HAP-1 (cell line): ENCODE data around the gene KPNB1.

ENCODE experiments used
- DNase-seq, 2 experiments: peaks; one replicate each; pipeline ENCODE4 v3.0.0-alpha.2; 2016 to 2020; ENCODE audit warnings: low spot score in 2 of 2
- H3K27me3 ChIP-seq: fragments of 250-450 bp; sonication (Bioruptor Pico); 2 replicates; pipeline ENCODE4 v1.5.1; 2020; ENCODE audit warnings: low read depth, mild to moderate bottlenecking, moderate library complexity
- H3K36me3 ChIP-seq: fragments of 250-450 bp; sonication (Bioruptor Pico); replicated peaks from 2 replicates; pipeline ENCODE4 v1.5.1; 2020; ENCODE audit warnings: mild to moderate bottlenecking
- H3K4me1 ChIP-seq: fragments of 250-450 bp; sonication (Bioruptor Pico); 2 replicates; pipeline ENCODE4 v1.5.1; 2020; ENCODE audit warnings: mild to moderate bottlenecking
- H3K4me3 ChIP-seq: fragments of 250-450 bp; sonication (Bioruptor Pico); 2 replicates; pipeline ENCODE4 v1.5.1; 2020; ENCODE audit warnings: mild to moderate bottlenecking, moderate library complexity
- H3K9me3 ChIP-seq: fragments of 250-450 bp; sonication (Bioruptor Pico); 2 replicates; pipeline ENCODE4 v1.5.1; 2020; ENCODE audit warnings: mild to moderate bottlenecking, moderate library complexity
- in situ Hi-C: fragments of 300-500 bp; cut with MboI; formaldehyde crosslinking; loops from 3 replicates; pipeline ENCODE4 v1.14.3; 2020; ENCODE audit warnings: low sequenced_read_pairs, inconsistent platforms, mixed read lengths

KPNB1 gene

DNA sequence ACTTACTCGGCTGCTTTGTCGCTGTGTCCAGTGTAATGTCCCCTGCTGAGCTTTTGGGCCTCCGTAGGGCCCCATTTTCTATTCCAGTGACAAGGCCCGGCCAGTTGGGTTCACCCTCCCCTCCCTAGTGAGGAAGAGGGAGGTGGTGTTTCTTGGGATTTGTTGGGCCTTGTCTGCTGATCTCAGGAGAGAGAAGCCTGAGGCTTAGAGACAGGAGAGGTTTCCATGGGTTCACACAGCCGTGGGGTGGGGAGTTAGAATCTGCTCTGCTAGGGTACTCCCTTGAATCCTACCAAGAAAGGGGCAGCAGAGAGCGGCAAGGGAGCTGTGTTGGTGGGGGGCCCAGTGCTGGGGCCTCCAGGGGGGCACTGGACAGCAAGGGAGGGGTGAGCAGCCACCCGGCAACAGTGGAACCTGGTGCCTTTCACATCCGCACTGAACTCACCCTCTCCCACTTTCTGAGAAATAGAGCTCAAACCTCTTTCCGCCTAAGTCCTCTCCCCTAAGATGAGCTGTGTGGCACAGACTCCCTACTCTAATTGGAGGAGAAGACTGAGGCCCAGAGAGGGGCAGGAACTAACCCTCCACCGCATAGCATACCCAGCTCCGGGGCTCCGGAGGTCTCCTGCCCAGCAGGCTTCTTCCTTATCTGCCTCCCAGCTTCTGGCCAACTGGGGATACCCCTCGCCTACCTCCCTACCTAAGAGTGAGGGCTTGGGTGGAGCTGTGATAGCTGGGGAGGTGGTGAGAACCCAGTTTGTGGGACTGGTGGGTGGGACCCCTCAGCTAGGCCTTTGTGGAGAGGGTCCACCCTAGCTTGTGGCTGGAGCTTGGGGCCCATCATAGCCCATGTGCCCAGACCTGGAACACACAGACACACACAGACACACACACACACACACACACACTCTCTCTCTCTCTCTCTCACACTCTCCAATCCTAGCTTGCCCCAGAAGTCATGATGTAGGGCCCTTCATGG, 51.0 kb downstream of the KPNB1 start:
- H3K27me3 ChIP-seq: no peaks in the 10 kb centered on the region
- no peaks in the 10 kb centered on the region for H3K9me3 ChIP-seq
- H3K4me1 ChIP-seq: no peaks in the 10 kb centered on the region
- in situ Hi-C loops: no loop called here
- H3K4me3 ChIP-seq: no peak overlapping the region
- no peak for DNase-seq
- H3K36me3 ChIP-seq: peaks cover 14% of the 10 kb centered on the region

DNA sequence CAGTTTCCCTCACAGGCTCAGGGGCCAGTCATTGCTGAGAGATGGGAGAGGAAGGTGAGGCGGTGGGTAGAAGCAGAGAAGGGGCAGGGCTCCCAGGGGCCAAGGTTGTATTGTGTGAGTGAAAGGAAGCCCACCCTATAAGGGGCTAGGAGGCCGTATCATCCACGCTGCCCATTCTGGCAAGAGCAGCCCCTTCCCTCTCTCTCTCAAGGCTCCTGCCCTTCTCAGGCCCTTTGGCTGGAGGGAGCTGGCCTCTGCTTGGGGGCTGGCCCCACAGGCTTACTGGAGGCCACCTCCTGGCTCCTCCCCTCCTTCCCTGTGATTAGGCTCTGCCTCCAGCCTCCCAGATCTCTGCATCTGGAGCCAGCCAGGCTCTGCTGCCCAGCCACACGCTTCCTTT, 51.9 kb downstream of the KPNB1 start:
- Histone ChIP-seq H3K4me1 (no peaks in the 10 kb centered on the region), H3K9me3 (no peaks in the 10 kb centered on the region), H3K36me3 (peaks cover 14% of the 10 kb centered on the region), H3K27me3 (no peaks in the 10 kb centered on the region), H3K4me3 (no peak overlapping the region)
- no peak for DNase-seq
- in situ Hi-C loops: no loop called here

DNA sequence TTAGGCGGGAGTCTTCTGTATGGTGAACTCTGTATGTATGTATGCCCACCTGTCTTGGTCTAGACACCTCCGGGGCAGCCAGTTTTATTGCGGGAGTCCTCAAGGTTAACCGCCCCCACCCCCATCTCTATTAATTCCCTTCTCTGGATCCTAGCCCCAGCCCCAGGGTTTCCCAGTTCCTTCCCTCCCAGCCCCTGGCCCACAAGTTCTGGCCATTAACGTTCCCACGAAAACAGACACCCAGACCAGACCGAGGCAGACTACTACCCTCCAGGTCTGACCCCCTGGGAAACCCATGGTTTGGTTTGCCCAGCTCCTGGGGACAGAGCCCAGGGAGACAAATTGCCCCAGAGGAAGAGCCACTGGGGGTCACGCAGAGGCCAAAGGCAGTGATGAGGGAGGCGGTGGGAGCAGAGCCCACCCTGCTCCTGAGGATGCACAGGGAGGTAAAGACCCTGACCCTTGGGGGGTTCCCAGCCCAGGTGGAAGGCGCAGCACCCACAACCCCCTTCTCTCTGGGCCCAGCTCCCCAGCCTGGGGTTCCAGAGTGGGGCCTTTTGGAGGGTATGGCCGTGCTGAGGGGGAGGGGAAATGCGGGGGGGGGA, 52.8 kb downstream of the KPNB1 start:
- in situ Hi-C loops: no loop called here
- no peaks in the 10 kb centered on the region for H3K9me3 ChIP-seq
- no peak overlapping the region for H3K4me3 ChIP-seq
- H3K4me1 ChIP-seq: no peaks in the 10 kb centered on the region
- H3K27me3 ChIP-seq: no peaks in the 10 kb centered on the region
- no peak for DNase-seq
- H3K36me3 ChIP-seq: peaks cover 14% of the 10 kb centered on the region

DNA sequence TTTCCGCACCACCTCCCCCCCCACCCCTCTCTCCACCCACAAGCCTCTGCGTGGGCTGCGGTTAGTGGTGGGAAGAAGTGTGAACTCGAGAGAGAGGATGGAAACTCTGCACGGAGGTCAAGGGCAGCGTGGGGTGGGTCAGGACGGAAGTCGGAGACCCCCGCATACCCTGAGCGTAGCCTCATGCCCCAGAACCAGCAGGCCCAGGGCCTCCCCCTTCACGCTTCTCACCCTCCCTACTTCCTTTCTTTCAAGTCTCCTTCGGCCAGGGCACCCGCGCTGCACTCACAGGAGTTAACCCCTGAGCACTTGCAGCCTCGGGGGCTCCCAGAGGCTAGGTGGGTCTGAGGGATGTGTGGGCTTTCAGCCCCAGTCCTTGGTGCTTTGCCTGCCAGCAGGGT, 53.5 kb downstream of the KPNB1 start:
- H3K27me3 ChIP-seq: no peaks in the 10 kb centered on the region
- in situ Hi-C loops: no loop called here
- no peaks in the 10 kb centered on the region for H3K9me3 ChIP-seq
- H3K4me1 ChIP-seq: no peaks in the 10 kb centered on the region
- no peak overlapping the region for H3K4me3 ChIP-seq
- H3K36me3 ChIP-seq: peaks cover 11% of the 10 kb centered on the region
- no peak for DNase-seq

DNA sequence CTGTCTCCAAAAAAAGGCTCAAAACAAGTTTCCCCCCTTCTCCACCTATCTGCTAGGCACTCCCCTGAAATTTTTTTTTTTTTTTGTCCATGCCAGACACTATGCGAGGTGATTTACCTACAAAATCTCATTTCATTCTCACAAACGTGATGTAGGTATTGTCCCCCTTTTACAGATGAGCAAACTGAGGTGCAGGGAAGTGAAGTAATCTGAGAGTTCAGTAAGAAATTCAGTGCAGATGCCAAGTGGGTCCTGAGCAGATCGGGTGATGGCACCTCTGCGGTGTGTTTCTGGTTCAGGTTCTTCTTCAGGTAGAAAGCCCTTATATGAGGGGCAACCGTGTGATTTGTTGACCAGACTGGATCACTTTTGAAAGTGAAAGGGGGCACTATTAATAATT, 54.0 kb downstream of the KPNB1 start:
- H3K4me3 ChIP-seq: no peak overlapping the region
- no peaks in the 10 kb centered on the region for H3K27me3 ChIP-seq
- peaks cover 6% of the 10 kb centered on the region for H3K36me3 ChIP-seq
- H3K9me3 ChIP-seq: no peaks in the 10 kb centered on the region
- in situ Hi-C loops: no loop called here
- DNase-seq: no peak
- H3K4me1 ChIP-seq: no peaks in the 10 kb centered on the region

DNA sequence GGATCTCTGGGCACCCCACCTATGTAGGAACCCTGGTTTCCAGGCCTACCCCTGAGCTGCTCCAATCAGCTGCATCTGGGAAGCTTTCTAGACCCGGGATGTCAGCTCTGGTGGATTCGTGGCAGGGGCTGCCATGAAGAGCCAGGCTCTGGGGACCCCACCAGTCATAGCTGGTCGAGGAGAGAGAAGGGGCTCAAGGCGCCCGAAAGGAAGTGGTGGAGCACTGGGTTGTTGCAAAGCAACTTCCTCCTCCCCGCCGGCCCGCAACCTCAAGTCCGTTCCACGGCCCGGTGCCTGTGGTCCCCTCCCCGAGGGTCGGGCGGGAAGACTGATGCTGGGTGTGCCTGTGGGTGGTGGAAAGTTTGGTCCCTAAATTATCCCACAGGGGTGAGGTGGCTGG, 54.4 kb downstream of the KPNB1 start:
- H3K4me3 ChIP-seq: no peak overlapping the region
- no peak for DNase-seq
- H3K9me3 ChIP-seq: no peaks in the 10 kb centered on the region
- in situ Hi-C loops: no loop called here
- no peaks in the 10 kb centered on the region for H3K27me3 ChIP-seq
- no peaks in the 10 kb centered on the region for H3K4me1 ChIP-seq
- peaks cover 3% of the 10 kb centered on the region for H3K36me3 ChIP-seq

DNA sequence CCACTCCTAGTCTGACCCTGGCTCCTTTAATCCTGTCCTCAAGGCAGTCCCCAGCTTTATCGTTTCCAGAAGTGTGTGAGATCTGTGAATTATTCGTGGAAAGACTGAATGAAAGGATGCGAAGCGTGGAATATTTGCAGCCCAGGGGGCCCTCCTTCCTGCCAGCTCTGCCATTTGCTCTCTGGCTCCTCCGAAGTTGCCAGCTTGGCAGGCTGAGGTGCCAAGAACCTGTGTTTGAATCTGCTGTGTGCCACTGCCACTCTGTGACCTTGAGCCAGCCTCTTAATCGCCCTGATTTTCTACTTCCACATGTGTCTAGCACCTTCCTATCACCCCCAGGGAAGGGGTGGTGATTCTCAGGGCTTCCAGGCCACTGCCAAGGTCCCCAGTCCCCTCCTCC, 55.0 kb downstream of the KPNB1 start:
- in situ Hi-C loops: no loop called here
- Histone ChIP-seq H3K4me3 (no peak overlapping the region), H3K27me3 (no peaks in the 10 kb centered on the region), H3K9me3 (no peaks in the 10 kb centered on the region), H3K36me3 (no peaks in the 10 kb centered on the region; the same call in 1 of the 2 replicates), H3K4me1 (no peaks in the 10 kb centered on the region)
- DNase-seq: no peak

DNA sequence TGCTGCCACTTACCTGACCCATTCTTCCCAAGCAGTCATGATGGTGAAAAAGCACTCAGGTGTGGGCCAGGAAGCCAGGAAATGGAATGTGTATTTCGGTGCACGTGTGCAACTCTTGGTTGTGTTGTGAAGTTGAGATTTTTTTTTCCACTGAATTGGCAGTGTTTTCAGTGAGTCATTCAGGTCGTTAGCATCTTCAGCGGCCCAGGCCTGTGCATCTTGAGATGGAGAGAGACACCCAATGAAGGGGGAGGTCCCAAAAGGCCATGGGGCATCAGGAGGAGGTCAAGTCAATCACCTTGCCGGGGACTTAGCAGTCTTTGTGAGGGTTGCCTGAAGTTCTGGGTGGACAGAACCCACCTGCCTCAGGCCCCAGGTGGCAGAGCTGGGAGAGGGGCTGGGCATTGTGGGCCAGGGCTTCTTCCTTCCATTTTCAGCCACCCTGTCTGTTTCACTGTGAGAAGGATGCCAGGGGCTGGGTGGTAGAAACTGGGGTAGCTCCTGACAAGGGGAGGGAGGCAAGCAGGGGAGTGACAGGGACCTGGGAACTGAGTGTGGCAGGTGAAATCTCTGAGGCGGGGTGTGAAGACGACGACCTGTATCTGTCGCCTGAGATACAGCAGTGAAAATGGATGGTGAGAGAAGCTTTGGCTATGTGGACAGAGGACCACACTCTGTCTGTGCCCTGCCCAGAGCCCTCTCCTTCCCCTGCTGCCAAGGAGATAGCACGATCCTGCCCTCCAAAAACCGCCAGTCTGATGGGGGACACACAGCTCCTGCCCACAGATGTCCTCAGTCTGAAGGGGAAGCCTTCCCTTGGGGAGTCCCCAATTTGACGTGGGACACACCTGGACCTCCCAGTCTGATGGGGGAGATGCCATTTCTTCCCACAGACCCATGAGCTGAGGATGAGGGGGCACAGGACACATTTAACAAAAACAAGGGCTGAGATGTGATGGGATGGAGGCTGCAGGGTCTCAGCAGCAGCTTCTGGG, 56.1 kb downstream of the KPNB1 start:
- H3K4me1 ChIP-seq: no peaks in the 10 kb centered on the region
- H3K9me3 ChIP-seq: no peaks in the 10 kb centered on the region
- H3K36me3 ChIP-seq: no peaks in the 10 kb centered on the region; the same call in 1 of the 2 replicates
- H3K27me3 ChIP-seq: no peaks in the 10 kb centered on the region
- no peak for DNase-seq
- in situ Hi-C loops: no loop called here
- no peak overlapping the region for H3K4me3 ChIP-seq

DNA sequence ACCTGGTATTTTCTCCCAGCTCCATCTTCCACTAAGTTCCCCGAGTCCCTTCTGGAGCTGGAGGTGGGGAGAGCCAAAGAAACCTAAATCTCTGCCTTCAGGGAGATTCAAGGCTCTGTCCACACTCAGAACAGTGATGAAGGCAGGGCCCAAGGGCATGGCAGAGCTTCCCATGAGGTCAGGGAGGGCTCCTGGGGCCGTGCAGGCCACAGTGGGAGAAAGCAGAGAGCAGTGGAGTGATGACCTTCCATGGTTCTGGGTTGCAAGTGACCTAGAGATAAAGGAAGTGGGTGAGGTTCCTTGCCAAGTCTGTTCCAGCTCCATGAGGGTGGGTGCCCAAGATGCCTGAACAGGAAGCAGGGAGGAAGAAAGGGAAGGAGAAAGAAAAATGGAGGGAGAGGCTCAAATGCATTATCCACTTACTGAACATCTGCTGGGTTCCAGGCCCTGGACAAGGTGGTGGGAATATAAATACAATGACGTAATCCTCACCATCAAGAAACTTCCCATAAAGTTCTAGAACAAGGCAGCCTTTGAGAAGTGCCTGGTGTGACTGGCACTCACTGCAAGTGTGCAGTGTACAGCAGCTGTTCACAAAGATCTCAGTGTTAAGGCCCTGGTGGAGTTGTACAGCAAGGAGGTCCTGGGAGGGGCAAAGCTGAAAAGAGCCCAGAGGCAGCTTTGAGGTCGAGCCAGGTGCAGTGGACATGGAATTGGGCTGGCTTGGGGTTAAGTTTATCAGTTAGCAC, 57.5 kb downstream of the KPNB1 start:
- Histone ChIP-seq H3K9me3 (no peaks in the 10 kb centered on the region), H3K36me3 (no peaks in the 10 kb centered on the region), H3K27me3 (no peaks in the 10 kb centered on the region), H3K4me1 (no peaks in the 10 kb centered on the region), H3K4me3 (no peak overlapping the region)
- DNase-seq: no peak
- in situ Hi-C loops: no loop called here

DNA sequence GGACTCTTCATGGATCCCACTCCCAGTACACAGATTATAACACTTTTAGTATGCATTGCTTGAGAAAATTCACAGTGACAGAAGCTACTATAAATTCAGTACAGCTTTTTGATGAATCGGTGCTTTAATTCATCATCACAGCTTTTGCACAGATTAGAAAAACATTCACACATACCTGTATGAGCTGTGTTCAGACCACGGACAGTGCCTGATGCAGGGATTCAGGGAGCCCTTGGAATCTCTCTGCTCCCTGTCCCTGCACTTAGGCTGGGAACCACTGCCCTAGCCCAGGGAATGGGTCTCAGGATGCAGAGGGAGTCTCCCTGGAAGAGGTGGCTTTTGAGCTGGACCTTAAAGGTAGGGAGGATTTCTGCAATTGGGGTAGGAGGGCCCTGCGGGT, 58.2 kb downstream of the KPNB1 start:
- no peak for DNase-seq
- Histone ChIP-seq H3K4me3 (no peak overlapping the region), H3K9me3 (no peaks in the 10 kb centered on the region), H3K36me3 (no peaks in the 10 kb centered on the region), H3K27me3 (no peaks in the 10 kb centered on the region), H3K4me1 (no peaks in the 10 kb centered on the region)
- in situ Hi-C loops: no loop called here

DNA sequence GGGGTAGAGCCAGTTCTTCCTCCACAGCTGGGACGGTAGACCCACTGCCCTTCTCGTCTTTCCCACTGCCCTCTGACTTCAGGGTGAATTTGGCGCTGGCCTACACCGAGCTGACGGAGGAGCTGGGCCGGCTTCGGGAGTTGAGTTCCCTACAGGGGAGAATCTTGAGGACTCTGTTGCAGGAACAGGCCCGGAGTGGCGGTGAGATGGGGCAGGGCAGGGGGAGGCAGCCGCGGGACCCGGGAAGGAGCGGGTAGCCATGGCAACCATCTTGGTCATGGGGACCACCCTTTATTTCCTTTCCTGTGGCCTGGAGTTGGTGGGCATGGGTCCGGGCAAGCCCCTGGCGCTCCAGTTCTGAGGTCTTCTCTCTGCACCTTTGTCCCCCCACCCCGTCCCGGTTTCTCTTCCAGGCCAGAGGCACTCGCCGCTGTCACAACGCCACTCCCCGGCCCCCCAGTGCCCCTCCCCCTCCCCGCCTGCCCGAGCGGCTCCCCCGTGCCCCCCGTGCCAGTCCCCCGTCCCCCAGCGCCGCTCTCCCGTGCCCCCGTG, 58.7 kb downstream of the KPNB1 start:
- H3K4me3 ChIP-seq: no peak overlapping the region
- DNase-seq: no peak
- in situ Hi-C loops: no loop called here

DNA sequence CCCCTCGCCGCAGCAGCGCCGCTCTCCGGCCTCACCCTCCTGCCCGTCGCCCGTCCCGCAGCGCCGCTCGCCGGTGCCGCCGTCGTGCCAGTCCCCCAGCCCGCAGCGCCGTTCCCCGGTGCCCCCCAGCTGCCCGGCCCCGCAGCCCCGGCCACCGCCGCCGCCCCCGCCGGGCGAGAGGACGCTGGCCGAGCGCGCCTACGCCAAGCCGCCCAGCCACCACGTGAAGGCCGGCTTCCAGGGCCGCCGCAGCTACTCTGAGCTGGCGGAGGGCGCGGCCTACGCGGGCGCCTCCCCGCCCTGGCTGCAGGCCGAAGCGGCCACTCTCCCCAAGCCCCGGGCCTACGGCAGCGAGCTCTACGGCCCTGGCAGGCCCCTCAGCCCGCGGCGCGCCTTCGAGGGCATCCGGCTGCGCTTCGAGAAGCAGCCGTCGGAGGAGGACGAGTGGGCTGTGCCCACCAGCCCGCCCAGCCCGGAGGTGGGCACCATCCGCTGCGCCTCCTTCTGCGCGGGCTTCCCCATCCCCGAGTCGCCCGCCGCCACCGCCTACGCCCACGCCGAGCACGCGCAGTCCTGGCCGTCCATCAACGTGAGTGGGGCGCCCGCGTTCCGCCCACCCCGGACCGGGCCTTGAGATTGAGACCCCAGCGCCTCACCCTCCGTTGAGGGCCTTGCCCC, 59.3 kb downstream of the KPNB1 start:
- H3K9me3 ChIP-seq: no peaks in the 10 kb centered on the region
- H3K4me1 ChIP-seq: no peaks in the 10 kb centered on the region
- H3K27me3 ChIP-seq: no peaks in the 10 kb centered on the region; the same call in 1 of the 2 replicates
- H3K36me3 ChIP-seq: no peaks in the 10 kb centered on the region
- in situ Hi-C loops: no loop called here
- no peak for DNase-seq
- H3K4me3 ChIP-seq: no peak overlapping the region

More for the DNA sequence above, 58.7 kb downstream of the KPNB1 start:
- Histone ChIP-seq H3K36me3 (no peaks in the 10 kb centered on the region), H3K27me3 (no peaks in the 10 kb centered on the region; the same call in 1 of the 2 replicates), H3K4me1 (no peaks in the 10 kb centered on the region), H3K9me3 (no peaks in the 10 kb centered on the region)
